Heart left ventricle (tissue), 16 donors: ENCODE measurements around the gene TPI1. TPM values are rescaled to one million over a fixed set of nuclear protein-coding genes. Genes with fewer than 3 reads are reported as not detected.

Source experiments
- ATAC-seq, 4 donors: fragments of 200-7000 bp; cut with Tn5 transposase; one replicate each; pipeline ENCODE4 v1.9.1; 2020 to 2022; ENCODE audit warnings: moderate library complexity in 4 of 4, mild to moderate bottlenecking in 3 of 4, moderate number of reproducible peaks in 1 of 4
- DNase-seq, 5 donors: peaks; one replicate each; pipeline ENCODE4 v3.0.0-alpha.2; 2020
- H3K27ac ChIP-seq, 12 donors: fragments of 200-600 bp; sonication (generic) in 4 of 12; one replicate each; pipeline versions ENCODE4 v1.5.0 to v1.8.0; 2016 to 2022; ENCODE audit warnings: mild to moderate bottlenecking in 2 of 12
- H3K27me3 ChIP-seq, 9 donors: fragments of 200-600 bp; sonication (generic) in 2 of 9; one replicate each; pipeline versions ENCODE4 v1.5.1 to v1.8.0; 2016 to 2022; ENCODE audit warnings: mild to moderate bottlenecking in 3 of 9
- H3K36me3 ChIP-seq, 9 donors: fragments of 200-600 bp; sonication (generic) in 2 of 9; one replicate each; pipeline versions ENCODE4 v1.5.0 to v1.8.0; 2018 to 2022; ENCODE audit warnings: mild to moderate bottlenecking in 2 of 9
- H3K4me1 ChIP-seq, 12 donors: fragments of 200-600 bp; sonication (generic) in 4 of 12; one replicate each; pipeline versions ENCODE4 v1.5.0 to v1.8.0; 2016 to 2022; ENCODE audit warnings: mild to moderate bottlenecking in 3 of 12
- H3K4me3 ChIP-seq, 12 donors: fragments of 200-600 bp; sonication (generic) in 4 of 12; one replicate each; pipeline versions ENCODE4 v1.5.0 to v1.8.0; 2017 to 2022; ENCODE audit warnings: mild to moderate bottlenecking in 9 of 12, moderate library complexity in 4 of 12
- H3K9me3 ChIP-seq, 12 donors: fragments of 200-600 bp; sonication (generic) in 4 of 12; one replicate each; pipeline versions ENCODE4 v1.5.0 to v1.8.0; 2016 to 2022; ENCODE audit warnings: mild to moderate bottlenecking in 1 of 12
- POLR2A ChIP-seq, 2 donors: fragments of 450-650 bp; IDR thresholded peaks; one replicate each; pipeline ENCODE4 v1.6.1; 2017; ENCODE audit warnings: antibody characterized with exemption in 2 of 2, mild to moderate bottlenecking in 2 of 2, moderate library complexity in 2 of 2
- WGBS, 4 donors: extraction: QIAGEN DNeasy Blood & Tissue Kit in 2 of 4; methylation state at CpG; one replicate each; pipeline versions ENCODE4 v1.1.5 to v1.1.7; 2013 to 2018; 5-methylcytosine and 5-hydroxymethylcytosine counted together
- intact Hi-C, 10 donors: fragments of 100-400 bp; cut with DNase I; formaldehyde crosslinking; loops; one replicate each; pipeline versions ENCODE4 v1.11.1 to v1.14.2; 2022
- polyA plus RNA-seq, 2 donors: library from polyadenylated mRNA; stranded (reverse); fragments of 200-250 nt; gene quantifications; one replicate each; pipeline ENCODE4 v1.2.3, GENCODE V29; 2013
- total RNA-seq, 9 donors: library from RNA; depleted of rRNA in 2 of 9; stranded (reverse); fragments of >200 nt in 2 of 9; fragmentation: NEBNext Ultra II Directional in 3 of 9; extraction: Animal tissue kit (Norgen Biotek cat#: 25700) in 3 of 9; gene quantifications; one replicate each; pipeline versions ENCODE4 v1.1.0 to v1.2.4, GENCODE V29; 2016 to 2023
- TF ChIP-seq, protein P1 (sequence below), 12 donors: fragments of 200-600 bp; sonication (generic) in 4 of 12; IDR thresholded peaks; one replicate each; pipeline versions ENCODE4 v1.5.0 to v1.8.0; 2018 to 2022; ENCODE audit warnings: antibody characterized with exemption in 12 of 12, mild to moderate bottlenecking in 5 of 12
- donor health status: ischemic (EF 13 %, LVEDD 7.1; RV severe dilation, severe dysfunction).
- donor health status: healthy with polysubstance abuse.
- donor health status: DM: no; HTN: yes; CAD: no.
- donor health status: DM: no; HTN: no; CAD: no.
- donor health status: ischemic (EF 25% LVEDD 6.9; RV normal size, moderate dysfunction).
- donor health status: ischemic (EF 25% LVEDD 5.7; RV mildly dilated, moderate dysfunction).
- donor health status: healthy.
- donor health status: DM: yes; HTN: yes; CAD: no.
- donor health status: ischemic (EF 35%, LVEDD 5.7; RV mildly dilated, moderate dysfunction).
- donor health status: nonischemic (EF 11% LVEDD 7.7; RV severe dilation, severe dysfunction).
- donor health status: DM: yes; HTN: yes; CAD: no.
- donor health status: PGD.
- donor health status: ischemic (EF 29% LVEDD 5.4; RV normal size, mild dysfunction).
- donor health status: nonischemic (EF 23%, LVEDD 6.1; RV moderate dilation, normal function).

Gene TPI1
- total and polyA plus RNA-seq, 11 donors: 600 to 1,605 (median 730) TPM

DNA sequence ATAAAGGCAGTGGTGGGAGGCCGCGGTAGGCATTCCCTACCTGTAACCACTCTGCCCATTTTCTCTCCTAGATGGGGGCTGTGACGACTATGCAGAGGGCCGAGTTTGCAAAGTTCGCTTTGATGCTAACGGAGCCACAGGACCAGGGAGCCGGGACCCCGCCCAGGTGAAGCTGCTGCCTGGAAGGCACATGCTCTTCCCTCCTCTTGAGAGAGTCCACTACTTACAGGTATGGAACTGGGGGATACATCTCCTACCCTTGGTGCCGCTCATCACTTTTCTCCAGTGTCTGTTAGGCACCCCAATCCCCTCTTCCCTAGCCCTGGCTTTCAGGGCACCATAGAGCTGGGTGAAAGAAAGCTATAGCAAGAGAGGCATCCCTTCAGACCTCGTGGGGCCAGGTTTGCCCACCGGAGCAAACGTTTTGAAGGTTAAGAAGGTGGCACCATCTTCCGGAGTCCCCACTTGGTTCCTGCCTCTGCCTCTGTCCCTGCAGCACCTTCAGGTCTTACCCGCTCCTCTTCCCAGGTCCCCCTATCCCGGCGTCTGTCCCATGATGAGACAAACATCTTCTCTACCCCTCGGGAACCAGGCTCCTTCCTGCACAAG, 41.1 kb upstream of the TPI1 start:
- TF ChIP-seq, protein P1, sequence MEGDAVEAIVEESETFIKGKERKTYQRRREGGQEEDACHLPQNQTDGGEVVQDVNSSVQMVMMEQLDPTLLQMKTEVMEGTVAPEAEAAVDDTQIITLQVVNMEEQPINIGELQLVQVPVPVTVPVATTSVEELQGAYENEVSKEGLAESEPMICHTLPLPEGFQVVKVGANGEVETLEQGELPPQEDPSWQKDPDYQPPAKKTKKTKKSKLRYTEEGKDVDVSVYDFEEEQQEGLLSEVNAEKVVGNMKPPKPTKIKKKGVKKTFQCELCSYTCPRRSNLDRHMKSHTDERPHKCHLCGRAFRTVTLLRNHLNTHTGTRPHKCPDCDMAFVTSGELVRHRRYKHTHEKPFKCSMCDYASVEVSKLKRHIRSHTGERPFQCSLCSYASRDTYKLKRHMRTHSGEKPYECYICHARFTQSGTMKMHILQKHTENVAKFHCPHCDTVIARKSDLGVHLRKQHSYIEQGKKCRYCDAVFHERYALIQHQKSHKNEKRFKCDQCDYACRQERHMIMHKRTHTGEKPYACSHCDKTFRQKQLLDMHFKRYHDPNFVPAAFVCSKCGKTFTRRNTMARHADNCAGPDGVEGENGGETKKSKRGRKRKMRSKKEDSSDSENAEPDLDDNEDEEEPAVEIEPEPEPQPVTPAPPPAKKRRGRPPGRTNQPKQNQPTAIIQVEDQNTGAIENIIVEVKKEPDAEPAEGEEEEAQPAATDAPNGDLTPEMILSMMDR (IDR thresholded peaks at IDR 0.05): no peak
- TF ChIP-seq POLR2A (IDR thresholded peaks at IDR 0.05): no peak
- intact Hi-C loops: loop anchor here (5.0 to 10.0 kb wide), 5 partner anchors 51 to 211 kb away; partner anchors contain the start of genes MLF2 (in 6 of the 10) and LAG3 (in 1 of the 10)
- ATAC-seq (no peak), DNase-seq (peak in 1 of 5 donors; percentile 29)
- Histone ChIP-seq H3K9me3 (no peaks in the 10 kb centered on the region), H3K4me3 (no peak overlapping the region), H3K27ac (no peak overlapping the region), H3K4me1 (peaks cover 0 to 51% (median 25%) of the 10 kb centered on the region in 12 donors), H3K36me3 (peaks cover 0 to 8% (median 0%) of the 10 kb centered on the region in 9 donors), H3K27me3 (peaks cover 0 to 21% (median 0%) of the 10 kb centered on the region in 9 donors)
- WGBS, 4 donors: 75 to 84% (median 82%) methylated on average over 14 to 17 of the region's 17 CpGs

GRCh38 chr12:6826734-6827436, 40.4 kb upstream of the TPI1 start:
- Histone ChIP-seq H3K27ac (peak overlapping the region in 8 of 12 donors; percentile 11 to 71 (median 43)), H3K9me3 (no peaks in the 10 kb centered on the region), H3K36me3 (peaks cover 0 to 13% (median 0%) of the 10 kb centered on the region in 9 donors), H3K4me3 (peak overlapping the region in 1 of 12 donors; percentile 19), H3K4me1 (peaks cover 0 to 45% (median 22%) of the 10 kb centered on the region in 12 donors), H3K27me3 (peaks cover 0 to 20% (median 0%) of the 10 kb centered on the region in 9 donors)
- TF ChIP-seq, protein P1 (IDR thresholded peaks at IDR 0.05): no peak
- no peak for TF ChIP-seq POLR2A (IDR thresholded peaks at IDR 0.05)
- DNase-seq: peak in 1 of 5 donors; percentile 33
- ATAC-seq: no peak
- WGBS, 4 donors: 73 to 80% (median 77%) methylated on average over 21 to 22 of the region's 22 CpGs
- intact Hi-C loops: loop anchor here (5.0 to 10.0 kb wide), 5 partner anchors 52 to 212 kb away; partner anchors contain the start of genes MLF2 (in 6 of the 10) and LAG3 (in 1 of the 10)

DNA sequence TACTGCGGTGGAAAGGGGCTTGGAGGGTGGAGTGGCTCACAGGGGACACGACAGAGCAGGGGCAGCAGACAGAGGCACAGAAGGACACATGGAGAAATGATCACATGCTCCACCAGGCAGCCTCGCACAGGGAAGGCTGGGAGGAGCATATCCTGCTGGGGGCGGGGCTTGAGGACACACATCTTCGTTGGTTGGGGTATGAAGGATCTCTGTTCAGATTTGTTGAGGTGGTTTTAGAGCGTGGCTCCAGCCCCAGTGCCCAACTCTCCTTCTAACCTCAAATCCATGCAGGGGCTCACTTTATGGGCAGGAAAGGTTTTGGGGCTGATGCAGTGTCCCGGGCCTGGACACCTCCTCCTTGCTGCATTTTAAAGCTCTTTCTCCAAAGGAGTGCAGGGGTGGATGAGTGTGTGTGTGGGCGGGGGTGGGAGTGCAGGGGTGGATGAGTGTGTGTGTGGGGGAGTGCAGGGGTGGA, 39.9 kb upstream of the TPI1 start:
- intact Hi-C loops: loop anchor here (5.0 to 10.0 kb wide), 5 partner anchors 53 to 213 kb away; partner anchors contain the start of genes MLF2 (in 6 of the 10) and LAG3 (in 1 of the 10)
- peak; percentile 85 to 92 (median 87) for DNase-seq
- ATAC-seq: peak; percentile 43 to 64 (median 54)
- peaks cover 0 to 39% (median 17%) of the 10 kb centered on the region in 12 donors for H3K4me1 ChIP-seq
- H3K9me3 ChIP-seq: no peaks in the 10 kb centered on the region
- no peak for TF ChIP-seq POLR2A (IDR thresholded peaks at IDR 0.05)
- TF ChIP-seq, protein P1 (IDR thresholded peaks at IDR 0.05): no peak
- peak overlapping the region in 3 of 12 donors; percentile 19 to 78 (median 34) for H3K4me3 ChIP-seq
- H3K27me3 ChIP-seq: peaks cover 0 to 14% (median 0%) of the 10 kb centered on the region in 9 donors
- 8 to 21% (median 15%) methylated on average over 6 to 8 of the region's 8 CpGs for WGBS, 4 donors
- H3K36me3 ChIP-seq: peaks cover 0 to 19% (median 0%) of the 10 kb centered on the region in 9 donors
- peak overlapping the region in 8 of 12 donors; percentile 11 to 71 (median 43) for H3K27ac ChIP-seq
